Measurements from ENCODE around the gene PCK2.

The PCK2 gene

GRCh38 chr14:24121210-24121609 lies 27.1 kb downstream of the PCK2 start:
- DNase-seq, result no peak

GRCh38 chr14:24122416-24122815 lies 28.3 kb downstream of the PCK2 start:
- DNase-seq, result no peak

- no peak for DNase-seq
Observed at GRCh38 chr14:24122898-24123297, 28.8 kb downstream of the PCK2 start.

- no peak for DNase-seq
Observed at GRCh38 chr14:24123424-24124417, 29.6 kb downstream of the PCK2 start.

DNA sequence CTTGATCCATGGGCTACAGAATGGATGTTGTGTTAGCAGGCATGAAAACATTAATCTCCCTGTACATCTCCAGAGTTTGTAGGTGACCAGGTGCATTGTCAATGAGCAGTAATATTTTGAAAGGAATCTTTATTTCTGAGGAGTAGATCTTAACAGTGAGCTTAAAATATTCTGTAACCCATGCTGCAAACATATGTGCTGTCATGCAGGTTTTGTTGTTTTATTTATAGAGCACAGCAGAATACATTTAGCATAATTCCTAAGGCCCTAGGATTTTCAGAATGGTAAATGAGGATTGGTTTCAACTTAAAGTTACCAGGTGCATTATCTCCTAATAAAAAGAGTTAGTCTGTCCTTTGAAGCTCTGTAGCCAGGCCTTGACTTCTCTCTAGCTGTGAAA lies 32.8 kb downstream of the PCK2 start:
- no peak for DNase-seq

- DNase-seq, result no peak
Observed at GRCh38 chr14:24127673-24128072, 33.6 kb downstream of the PCK2 start.

DNA sequence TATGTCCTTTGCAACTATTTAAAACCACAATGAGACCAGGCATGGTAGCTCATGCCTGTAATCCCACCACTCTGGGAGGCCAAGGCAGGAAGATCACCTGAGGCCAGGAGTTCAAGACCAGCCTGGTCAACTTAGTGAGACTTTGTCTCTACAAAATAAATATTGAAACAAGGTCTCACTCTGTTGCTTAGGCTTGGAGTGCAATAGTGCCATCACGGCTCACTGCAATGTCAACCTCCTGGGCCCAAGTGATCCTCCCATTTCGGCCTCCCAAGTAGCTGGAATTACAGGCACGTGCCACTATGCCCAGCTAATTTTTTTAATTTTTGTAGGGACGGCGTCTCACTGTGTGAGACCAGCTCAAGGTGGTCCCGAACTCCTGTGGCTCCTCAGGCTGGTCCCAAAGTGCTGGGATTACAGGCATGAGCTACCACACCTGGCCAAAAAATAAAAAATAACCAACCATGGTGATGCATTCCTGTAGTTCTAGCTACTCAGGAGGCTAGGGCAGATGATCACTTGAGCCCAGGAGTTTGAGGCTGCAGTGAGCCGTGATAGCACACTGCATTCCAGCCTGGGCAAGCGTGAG lies 35.4 kb downstream of the PCK2 start:
- DNase-seq, result no peak

DNA sequence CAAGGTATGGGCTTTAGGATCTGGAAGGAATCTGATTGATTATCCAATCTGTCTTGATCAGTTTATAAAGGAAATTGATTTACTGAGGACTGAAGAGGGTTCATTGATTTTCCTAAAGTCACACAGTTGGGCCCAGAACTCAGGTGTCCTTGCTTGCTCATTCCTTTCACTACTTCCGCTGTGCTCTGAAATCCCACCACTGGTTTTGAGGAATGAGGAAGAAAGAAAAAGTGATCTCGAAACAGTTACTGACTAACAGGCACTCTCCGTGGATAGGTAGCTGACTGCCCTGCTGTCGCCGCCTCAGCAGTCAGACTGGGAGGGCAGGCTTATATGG lies 36.2 kb downstream of the PCK2 start, which contains the start of gene FITM1:
Gene FITM1, plus strand, starts transcription at position 280 of the 337 bp plus-strand sequence. CDS start 905 bp downstream, outside the sequence.
- no peak for DNase-seq

DNA sequence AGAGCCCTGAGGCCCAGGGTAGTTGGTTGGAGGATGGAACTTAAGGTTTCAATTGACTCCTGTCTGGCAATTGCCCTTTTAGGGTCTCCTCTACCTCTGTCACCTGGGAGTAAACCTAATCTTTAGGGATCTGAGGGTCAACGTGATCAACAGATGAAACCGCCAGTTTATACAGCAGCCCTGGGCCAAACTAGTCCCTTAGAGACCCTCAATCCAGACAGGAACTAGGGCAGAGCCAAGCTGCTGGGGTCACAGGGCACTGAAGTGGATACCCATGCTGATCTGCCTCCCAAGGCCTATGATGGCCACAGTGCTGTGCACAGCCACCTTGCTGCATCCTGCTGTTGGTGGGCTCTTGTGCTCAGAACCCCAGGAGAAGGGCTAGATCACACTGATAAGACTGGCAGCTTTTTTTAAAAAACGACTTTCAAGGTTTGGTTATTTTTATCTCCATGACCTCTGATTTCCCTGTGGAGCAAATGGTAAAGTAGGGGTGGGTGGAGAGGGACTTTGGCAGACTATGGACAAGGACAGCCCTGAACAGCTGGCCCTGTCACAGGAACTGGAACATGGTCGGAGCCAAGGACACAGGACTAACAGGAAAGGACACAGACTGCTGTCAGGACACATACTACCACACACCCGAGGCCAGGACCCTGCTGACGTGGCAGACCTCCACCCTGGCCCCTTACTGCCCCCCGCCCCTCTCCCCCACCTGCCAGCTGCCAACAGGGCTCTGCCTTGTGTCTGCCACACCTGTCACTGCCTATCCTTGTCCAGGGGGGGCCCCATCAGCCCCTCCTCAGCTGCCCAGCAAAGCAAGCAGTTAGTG lies 36.8 kb downstream of the PCK2 start:
- DNase-seq, result no peak

DNA sequence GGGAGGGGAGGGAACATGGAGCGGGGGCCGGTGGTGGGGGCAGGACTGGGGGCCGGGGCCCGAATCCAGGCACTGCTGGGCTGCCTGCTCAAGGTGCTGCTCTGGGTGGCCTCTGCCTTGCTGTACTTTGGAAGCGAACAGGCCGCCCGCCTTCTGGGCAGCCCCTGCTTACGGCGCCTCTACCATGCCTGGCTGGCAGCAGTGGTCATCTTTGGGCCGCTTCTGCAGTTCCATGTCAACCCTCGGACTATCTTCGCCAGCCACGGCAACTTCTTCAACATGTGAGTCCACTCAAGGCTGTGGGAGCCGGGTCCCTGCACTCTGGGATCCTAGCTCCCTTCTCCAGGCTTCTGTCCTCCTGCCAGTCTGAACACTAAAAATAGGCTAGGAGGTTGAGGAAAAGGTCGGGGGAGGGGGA lies 37.4 kb downstream of the PCK2 start:
- no peak for DNase-seq

DNA sequence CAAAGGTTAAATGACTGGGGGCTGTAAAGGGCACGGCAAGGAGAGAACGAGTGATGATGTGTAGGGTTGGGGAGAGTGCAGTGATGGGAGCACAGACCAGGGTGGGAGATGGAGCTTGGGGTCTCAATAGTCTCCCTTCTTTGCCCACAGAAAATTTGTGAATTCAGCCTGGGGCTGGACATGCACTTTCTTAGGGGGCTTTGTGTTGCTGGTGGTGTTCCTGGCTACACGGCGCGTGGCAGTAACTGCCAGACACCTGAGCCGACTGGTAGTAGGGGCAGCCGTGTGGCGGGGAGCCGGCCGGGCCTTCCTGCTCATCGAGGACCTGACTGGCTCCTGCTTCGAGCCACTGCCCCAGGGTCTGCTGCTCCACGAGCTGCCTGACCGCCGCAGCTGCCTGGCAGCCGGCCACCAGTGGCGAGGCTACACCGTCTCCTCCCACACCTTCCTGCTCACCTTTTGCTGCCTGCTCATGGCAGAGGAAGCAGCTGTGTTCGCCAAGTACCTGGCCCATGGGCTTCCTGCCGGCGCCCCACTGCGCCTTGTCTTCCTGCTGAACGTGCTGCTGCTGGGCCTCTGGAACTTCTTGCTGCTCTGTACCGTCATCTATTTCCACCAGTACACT lies 38.1 kb downstream of the PCK2 start:
- DNase-seq, result peak in 1 of 2 donors; percentile 20

DNA sequence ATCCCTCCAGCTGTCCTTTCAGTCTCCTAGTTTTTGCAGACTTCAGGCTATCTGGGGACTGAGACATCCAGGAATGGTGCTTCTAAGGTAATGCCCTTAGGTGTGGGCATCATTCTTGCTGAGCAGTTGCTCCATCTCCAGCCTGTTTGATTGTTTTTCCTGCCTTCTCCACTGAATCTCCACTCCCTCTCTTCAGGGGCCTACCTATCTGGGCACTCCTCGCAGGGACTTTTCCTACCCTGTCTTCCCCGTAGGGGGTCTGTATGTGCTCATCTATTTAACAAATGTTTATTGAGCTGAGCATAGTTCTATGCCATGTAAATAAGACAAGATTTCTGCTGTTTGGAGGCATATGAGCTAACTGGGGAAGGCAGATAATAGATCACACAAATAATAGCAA lies 38.9 kb downstream of the PCK2 start:
- no peak for DNase-seq

DNA sequence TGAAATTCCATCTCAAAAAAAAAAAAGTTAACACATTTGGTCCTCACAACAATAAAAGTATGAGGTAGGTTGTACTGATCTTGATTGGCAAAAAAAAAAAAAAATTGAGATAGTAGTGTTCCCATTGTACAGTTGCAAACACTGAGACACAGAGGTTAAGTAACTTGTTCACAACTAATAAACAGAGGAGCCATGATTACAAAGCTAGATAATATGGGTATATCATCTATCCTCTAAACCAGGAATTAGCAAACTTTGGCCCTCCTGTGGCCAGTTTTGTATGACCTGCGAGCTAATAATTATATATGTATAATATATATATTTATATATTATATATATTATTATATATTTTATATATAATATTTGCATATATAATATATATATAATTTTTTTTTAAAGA lies 39.6 kb downstream of the PCK2 start:
- no peak for DNase-seq

GRCh38 chr14:24135584-24135833 lies 41.4 kb downstream of the PCK2 start:
- DNase-seq, result no peak

DNA sequence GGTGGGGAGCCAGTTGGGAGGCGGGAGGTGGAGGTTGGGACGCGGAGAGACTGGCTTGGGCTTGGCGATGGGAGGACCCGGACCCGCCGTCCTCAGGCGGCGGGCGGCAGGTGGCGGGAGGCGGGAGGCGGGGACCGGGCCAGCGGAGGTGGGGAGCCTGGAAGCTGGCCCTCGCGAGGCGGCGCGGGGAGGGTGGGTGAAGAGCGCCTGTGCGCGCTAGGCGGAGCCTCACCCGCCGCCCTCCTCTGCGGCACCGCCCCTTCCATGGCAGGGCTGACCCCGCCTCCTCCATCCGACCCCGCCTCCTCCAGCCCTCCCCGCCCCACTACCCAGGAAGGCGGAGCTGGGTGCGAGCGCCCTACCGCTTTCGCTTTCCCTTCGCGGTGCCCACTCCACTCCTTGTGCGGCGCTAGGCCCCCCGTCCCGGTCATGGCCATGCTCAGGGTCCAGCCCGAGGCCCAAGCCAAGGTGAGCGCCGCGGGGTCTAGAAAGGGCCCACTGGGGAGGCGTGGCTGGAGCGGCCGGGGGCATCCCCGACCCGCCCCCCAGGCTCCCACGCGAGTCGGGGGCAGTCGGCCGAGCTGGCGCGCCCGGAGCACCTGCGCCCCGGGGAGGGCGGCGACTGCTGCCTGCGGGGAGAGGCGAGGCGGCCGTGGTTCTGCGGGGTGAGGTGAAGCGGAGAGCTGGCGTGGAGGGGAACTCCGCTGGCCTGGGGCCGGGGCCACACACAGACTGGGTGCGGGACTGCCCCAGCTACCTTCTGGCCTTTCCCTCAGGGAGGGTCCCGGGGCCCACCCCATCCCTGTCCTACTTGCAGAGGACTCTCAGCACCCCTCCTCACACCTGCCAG lies 41.9 kb downstream of the PCK2 start, which contains the start of gene PSME1:
Gene PSME1, plus strand, starts transcription at position 361 of the 850 bp plus-strand sequence. Its CDS starts 69 bp downstream, at position 430.
- peak; percentile 92 to 95 for DNase-seq

GRCh38 chr14:24136684-24137528 lies 42.8 kb downstream of the PCK2 start:
- DNase-seq, result no peak

- DNase-seq, result no peak
Observed at GRCh38 chr14:24137529-24138395, 43.7 kb downstream of the PCK2 start.

GRCh38 chr14:24138396-24139271 lies 44.5 kb downstream of the PCK2 start:
- DNase-seq, result no peak
